GM12873 (cell line): ENCODE results near the gene CFL2.

ENCODE experiments used
- TF ChIP-seq, protein P1 (sequence below): IDR thresholded peaks from 2 replicates; pipeline ENCODE4 v1.5.1; 2012; ENCODE audit warnings: low read depth, mild to moderate bottlenecking, moderate library complexity, low read length, control low read depth; ENCODE audit not compliant: insufficient read depth; ENCODE audit errors: missing control alignments

CFL2 gene

DNA sequence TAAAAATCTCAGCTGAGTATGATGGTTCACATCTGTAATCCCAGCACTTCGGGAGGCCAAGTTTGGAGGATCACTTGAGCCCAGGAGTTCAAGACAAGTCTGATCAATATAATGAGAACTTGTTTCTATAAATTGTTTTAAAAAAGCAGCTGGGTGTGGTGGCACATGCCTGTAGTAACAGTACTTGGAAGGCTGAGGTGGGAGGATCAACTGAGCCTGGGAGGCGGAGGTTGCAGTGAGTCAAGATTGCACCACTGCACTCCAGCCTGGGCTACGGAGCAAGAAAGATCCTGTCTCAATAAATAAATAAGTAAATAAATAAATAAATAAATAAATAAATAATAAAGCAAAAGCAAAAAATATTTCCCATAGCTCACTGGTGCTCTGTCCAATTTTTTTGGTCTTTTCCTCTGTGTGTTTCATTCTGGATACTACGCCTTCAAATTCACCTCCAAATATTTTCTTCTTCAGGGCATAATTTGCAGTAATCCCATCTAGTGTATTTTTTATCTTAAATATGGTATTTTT lies 51.8 kb downstream of the CFL2 start:
- TF ChIP-seq, protein P1, sequence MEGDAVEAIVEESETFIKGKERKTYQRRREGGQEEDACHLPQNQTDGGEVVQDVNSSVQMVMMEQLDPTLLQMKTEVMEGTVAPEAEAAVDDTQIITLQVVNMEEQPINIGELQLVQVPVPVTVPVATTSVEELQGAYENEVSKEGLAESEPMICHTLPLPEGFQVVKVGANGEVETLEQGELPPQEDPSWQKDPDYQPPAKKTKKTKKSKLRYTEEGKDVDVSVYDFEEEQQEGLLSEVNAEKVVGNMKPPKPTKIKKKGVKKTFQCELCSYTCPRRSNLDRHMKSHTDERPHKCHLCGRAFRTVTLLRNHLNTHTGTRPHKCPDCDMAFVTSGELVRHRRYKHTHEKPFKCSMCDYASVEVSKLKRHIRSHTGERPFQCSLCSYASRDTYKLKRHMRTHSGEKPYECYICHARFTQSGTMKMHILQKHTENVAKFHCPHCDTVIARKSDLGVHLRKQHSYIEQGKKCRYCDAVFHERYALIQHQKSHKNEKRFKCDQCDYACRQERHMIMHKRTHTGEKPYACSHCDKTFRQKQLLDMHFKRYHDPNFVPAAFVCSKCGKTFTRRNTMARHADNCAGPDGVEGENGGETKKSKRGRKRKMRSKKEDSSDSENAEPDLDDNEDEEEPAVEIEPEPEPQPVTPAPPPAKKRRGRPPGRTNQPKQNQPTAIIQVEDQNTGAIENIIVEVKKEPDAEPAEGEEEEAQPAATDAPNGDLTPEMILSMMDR: no peak

DNA sequence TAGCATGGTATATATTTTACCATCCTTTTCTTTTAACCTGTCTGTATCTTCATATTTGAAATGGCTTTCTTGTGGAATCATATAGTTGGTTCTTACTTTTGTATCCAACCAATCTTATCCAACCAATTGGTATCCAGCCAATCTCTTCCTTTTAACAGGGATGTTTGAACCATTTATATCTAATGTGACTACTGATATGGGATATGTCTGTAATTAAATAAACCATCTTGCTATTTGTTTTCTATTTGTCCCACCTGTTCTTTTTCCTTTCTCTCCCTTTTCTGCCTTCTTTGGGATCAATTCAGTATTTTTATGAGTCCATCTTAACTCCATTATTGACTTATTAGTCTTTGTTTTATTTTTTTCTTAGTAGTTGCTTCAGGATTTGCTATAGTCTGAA lies 53.6 kb downstream of the CFL2 start:
- TF ChIP-seq, protein P1: no peak
